ENCODE measurements around the gene MFSD2B. TPM values are rescaled to one million over a fixed set of nuclear protein-coding genes. Genes with fewer than 3 reads are reported as not detected.

Gene MFSD2B
- total and polyA plus RNA-seq, 11 donors = 0.01 to 0.19 (median 0.09) TPM; not detected in 8

- H3K27me3 ChIP-seq = no peaks in the 10 kb centered on the region
- peak overlapping the region; percentile 52 to 89 (median 67) for H3K4me3 ChIP-seq
- H3K27ac ChIP-seq = peak overlapping the region in 1 of 12 donors; percentile 62
- DNase-seq (no peak), ATAC-seq (no peak)
- WGBS, 4 donors = 19 to 31% (median 25%) methylated on average over 23 of the region's 23 CpGs
- H3K9me3 ChIP-seq = no peaks in the 10 kb centered on the region
- H3K36me3 ChIP-seq = no peaks in the 10 kb centered on the region
- H3K4me1 ChIP-seq = peaks cover 0 to 39% (median 19%) of the 10 kb centered on the region in 12 donors
- intact Hi-C loops (cut with DNase I) = loop anchor here in 3 of 10 donors (5.0 to 10.0 kb wide), 3 partner anchors 33 to 114 kb away; partner anchors contain the start of genes TP53I3 (in 1 of the 3) and UBXN2A (in 1 of the 3)
- TF ChIP-seq POLR2A (IDR thresholded peaks at IDR 0.05) = no peak
Observed at GRCh38 chr2:24048769-24049484, 39.0 kb downstream of the MFSD2B start.

- peak; percentile 42 to 81 (median 63) for DNase-seq
- TF ChIP-seq, protein P1, sequence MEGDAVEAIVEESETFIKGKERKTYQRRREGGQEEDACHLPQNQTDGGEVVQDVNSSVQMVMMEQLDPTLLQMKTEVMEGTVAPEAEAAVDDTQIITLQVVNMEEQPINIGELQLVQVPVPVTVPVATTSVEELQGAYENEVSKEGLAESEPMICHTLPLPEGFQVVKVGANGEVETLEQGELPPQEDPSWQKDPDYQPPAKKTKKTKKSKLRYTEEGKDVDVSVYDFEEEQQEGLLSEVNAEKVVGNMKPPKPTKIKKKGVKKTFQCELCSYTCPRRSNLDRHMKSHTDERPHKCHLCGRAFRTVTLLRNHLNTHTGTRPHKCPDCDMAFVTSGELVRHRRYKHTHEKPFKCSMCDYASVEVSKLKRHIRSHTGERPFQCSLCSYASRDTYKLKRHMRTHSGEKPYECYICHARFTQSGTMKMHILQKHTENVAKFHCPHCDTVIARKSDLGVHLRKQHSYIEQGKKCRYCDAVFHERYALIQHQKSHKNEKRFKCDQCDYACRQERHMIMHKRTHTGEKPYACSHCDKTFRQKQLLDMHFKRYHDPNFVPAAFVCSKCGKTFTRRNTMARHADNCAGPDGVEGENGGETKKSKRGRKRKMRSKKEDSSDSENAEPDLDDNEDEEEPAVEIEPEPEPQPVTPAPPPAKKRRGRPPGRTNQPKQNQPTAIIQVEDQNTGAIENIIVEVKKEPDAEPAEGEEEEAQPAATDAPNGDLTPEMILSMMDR (IDR thresholded peaks at IDR 0.05) = no peak
- peak in 1 of 2 donors; percentile 64 for TF ChIP-seq POLR2A (IDR thresholded peaks at IDR 0.05)
Observed at GRCh38 chr2:24049485-24050021, 39.7 kb downstream of the MFSD2B start, which contains the start of gene FKBP1B. Gene FKBP1B (plus strand): TSS chr2:24049741. CDS start chr2:24049850, 109 bp downstream.

GRCh38 chr2:24050041-24050979, 40.4 kb downstream of the MFSD2B start:
- peak; percentile 20 to 71 (median 45) for DNase-seq
- WGBS, 4 donors = 4 to 5% (median 4%) methylated on average over 32 to 47 of the region's 47 CpGs
- Histone ChIP-seq H3K4me1 (peaks cover 0 to 39% (median 19%) of the 10 kb centered on the region in 12 donors), H3K4me3 (peak overlapping the region; percentile 52 to 89 (median 67)), H3K27ac (peak overlapping the region in 11 of 12 donors; percentile 3 to 66 (median 46)), H3K9me3 (no peaks in the 10 kb centered on the region), H3K27me3 (no peaks in the 10 kb centered on the region), H3K36me3 (no peaks in the 10 kb centered on the region)
- TF ChIP-seq POLR2A (IDR thresholded peaks at IDR 0.05) = no peak
- TF ChIP-seq, protein P1 (IDR thresholded peaks at IDR 0.05) = no peak
- ATAC-seq = peak in 1 of 4 donors; percentile 8
- intact Hi-C loops (cut with DNase I) = no loop called here

More at GRCh38 chr2:24049485-24050021, 39.7 kb downstream of the MFSD2B start, which contains the start of gene FKBP1B:
- peaks cover 0 to 39% (median 19%) of the 10 kb centered on the region in 12 donors for H3K4me1 ChIP-seq
- intact Hi-C loops (cut with DNase I) = loop anchor here in 3 of 10 donors (5.0 to 10.0 kb wide), 3 partner anchors 33 to 115 kb away; partner anchors contain the start of genes TP53I3 (in 1 of the 3) and UBXN2A (in 1 of the 3)
- ATAC-seq = peak in 3 of 4 donors; percentile 14 to 59 (median 37)
- H3K27ac ChIP-seq = peak within 1 kb of the TSS in 11 of 12 donors; percentile 3 to 66 (median 46)
- no peaks in the 10 kb centered on the region for H3K27me3 ChIP-seq
- peak within 1 kb of the TSS; percentile 52 to 89 (median 67) for H3K4me3 ChIP-seq
- no peaks in the 10 kb centered on the region for H3K9me3 ChIP-seq
- 0 to 9% (median 1%) methylated on average over 4 to 52 of the region's 52 CpGs for WGBS, 4 donors
- H3K36me3 ChIP-seq = no peaks in the 10 kb centered on the region

GRCh38 chr2:24051833-24052232, 41.9 kb downstream of the MFSD2B start:
- Histone ChIP-seq H3K36me3 (no peaks in the 10 kb centered on the region), H3K27ac (no peak overlapping the region), H3K4me3 (no peak overlapping the region), H3K4me1 (peaks cover 0 to 28% (median 12%) of the 10 kb centered on the region in 12 donors), H3K9me3 (no peaks in the 10 kb centered on the region), H3K27me3 (no peaks in the 10 kb centered on the region)
- no peak for DNase-seq
- ATAC-seq = no peak
- WGBS, 4 donors = 84 to 89% (median 86%) methylated on average over 8 of the region's 8 CpGs
- intact Hi-C loops (cut with DNase I) = no loop called here
- no peak for TF ChIP-seq POLR2A (IDR thresholded peaks at IDR 0.05)
- TF ChIP-seq, protein P1 (IDR thresholded peaks at IDR 0.05) = no peak

Measured in heart left ventricle (tissue), 16 donors.